ENCODE data around the gene SLC26A2.
"Not testable (repeated sequence)": the region's sequence is repeated elsewhere in the genome, so short reads cannot be mapped to it uniquely, and the experiment has no call there.

The SLC26A2 gene

GRCh38 chr5:150001660-150002486 lies 41.3 kb downstream of the SLC26A2 start:
- DNase-seq (ENCODE audit: low read depth): peak; percentile 82

- DNase-seq (ENCODE audit: low read depth): no peak
Measured at GRCh38 chr5:150006318-150006717, 45.8 kb downstream of the SLC26A2 start.

GRCh38 chr5:150007050-150007449 lies 46.5 kb downstream of the SLC26A2 start:
- no peak for DNase-seq (ENCODE audit: low read depth)

GRCh38 chr5:150009671-150010387 lies 49.3 kb downstream of the SLC26A2 start:
- DNase-seq (ENCODE audit: low read depth): no peak

- no peak for DNase-seq (ENCODE audit: low read depth)
Measured at GRCh38 chr5:150013931-150014330, 53.4 kb downstream of the SLC26A2 start.

GRCh38 chr5:150014456-150014855 lies 53.9 kb downstream of the SLC26A2 start:
- DNase-seq (ENCODE audit: low read depth): no peak

- DNase-seq (ENCODE audit: low read depth): no peak
Measured at GRCh38 chr5:150015415-150015814, 54.9 kb downstream of the SLC26A2 start.

- DNase-seq (ENCODE audit: low read depth): no peak
Measured at GRCh38 chr5:150016537-150016936, 56.0 kb downstream of the SLC26A2 start.

- DNase-seq (ENCODE audit: low read depth): peak; percentile 75
Measured at GRCh38 chr5:150017226-150018005, 56.9 kb downstream of the SLC26A2 start.

- no peak for DNase-seq (ENCODE audit: low read depth)
Measured at GRCh38 chr5:150020249-150020648, 59.7 kb downstream of the SLC26A2 start.

GRCh38 chr5:150021491-150022157 lies 61.1 kb downstream of the SLC26A2 start:
- peak; percentile 60 for DNase-seq (ENCODE audit: low read depth)

- DNase-seq (ENCODE audit: low read depth): peak; percentile 84
Measured at GRCh38 chr5:150022158-150022531, 61.6 kb downstream of the SLC26A2 start.

- no peak for DNase-seq (ENCODE audit: low read depth)
Measured at GRCh38 chr5:150022681-150023080, 62.1 kb downstream of the SLC26A2 start.

- DNase-seq (ENCODE audit: low read depth): no peak
Measured at GRCh38 chr5:150023136-150023535, 62.6 kb downstream of the SLC26A2 start.

GRCh38 chr5:150024346-150024984 lies 63.9 kb downstream of the SLC26A2 start:
- DNase-seq (ENCODE audit: low read depth): no peak

GRCh38 chr5:150026682-150027172 lies 66.2 kb downstream of the SLC26A2 start:
- DNase-seq (ENCODE audit: low read depth): no peak

GRCh38 chr5:150028047-150028446 lies 67.5 kb downstream of the SLC26A2 start:
- DNase-seq (ENCODE audit: low read depth): not testable (repeated sequence)

- no peak for DNase-seq (ENCODE audit: low read depth)
Measured at GRCh38 chr5:150033334-150033733, 72.8 kb downstream of the SLC26A2 start.

- peak; percentile 73 for DNase-seq (ENCODE audit: low read depth)
Measured at GRCh38 chr5:150034662-150035061, 74.1 kb downstream of the SLC26A2 start.

GRCh38 chr5:150035139-150035895 lies 74.8 kb downstream of the SLC26A2 start:
- DNase-seq (ENCODE audit: low read depth): no peak

GRCh38 chr5:150036513-150036912 lies 76.0 kb downstream of the SLC26A2 start:
- DNase-seq (ENCODE audit: low read depth): peak; percentile 99

Data from iris pigment epithelial cell (primary cell).